HUES64 (cell line): ENCODE measurements around the gene DYNC1H1. TPM values are rescaled to one million over a fixed set of nuclear protein-coding genes. Genes with fewer than 3 reads are reported as not detected.

ENCODE experiments used
- H3K27ac ChIP-seq: 2 replicates; pipeline ENCODE4 v1.7.0; 2013; ENCODE audit warnings: low read depth, low read length, inconsistent platforms
- H3K27me3 ChIP-seq: 2 replicates; pipeline ENCODE4 v1.6.1; 2013; ENCODE audit warnings: mild to moderate bottlenecking, low read length; ENCODE audit not compliant: insufficient read depth
- H3K36me3 ChIP-seq: 2 replicates; pipeline ENCODE4 v1.6.1; 2013; ENCODE audit warnings: mild to moderate bottlenecking, low read length; ENCODE audit not compliant: insufficient read depth
- H3K4me1 ChIP-seq: 2 replicates; pipeline ENCODE4 v1.6.1; 2013; ENCODE audit warnings: mild to moderate bottlenecking, low read length, moderate library complexity; ENCODE audit not compliant: insufficient read depth
- H3K4me3 ChIP-seq: 2 replicates; pipeline ENCODE4 v1.5.1; 2013; ENCODE audit warnings: mild to moderate bottlenecking, low read length, moderate library complexity
- H3K9ac ChIP-seq: 2 replicates; pipeline ENCODE4 v1.6.1; 2013; ENCODE audit warnings: mild to moderate bottlenecking, low read depth, low read length
- H3K9me3 ChIP-seq: 2 replicates; pipeline ENCODE4 v1.6.1; 2013; ENCODE audit warnings: low read depth, low read length; ENCODE audit not compliant: insufficient read depth
- WGBS: fragments of 150-250, 120-280 bp; methylation state at CpG from one replicate; pipeline ENCODE4 v1.1.7; 2013; ENCODE audit warnings: missing lambda C conversion rate; 5-methylcytosine and 5-hydroxymethylcytosine counted together
- polyA plus RNA-seq, 2 experiments: library from polyadenylated mRNA; stranded (reverse); fragments of 50-300 nt; gene quantifications; one replicate each; pipeline ENCODE4 v1.2.3, GENCODE V29; 2013

Gene DYNC1H1
- 143 TPM for polyA plus RNA-seq (2013, experiment 1 of 2)
- 146 TPM for polyA plus RNA-seq (2013, experiment 2 of 2)

DNA sequence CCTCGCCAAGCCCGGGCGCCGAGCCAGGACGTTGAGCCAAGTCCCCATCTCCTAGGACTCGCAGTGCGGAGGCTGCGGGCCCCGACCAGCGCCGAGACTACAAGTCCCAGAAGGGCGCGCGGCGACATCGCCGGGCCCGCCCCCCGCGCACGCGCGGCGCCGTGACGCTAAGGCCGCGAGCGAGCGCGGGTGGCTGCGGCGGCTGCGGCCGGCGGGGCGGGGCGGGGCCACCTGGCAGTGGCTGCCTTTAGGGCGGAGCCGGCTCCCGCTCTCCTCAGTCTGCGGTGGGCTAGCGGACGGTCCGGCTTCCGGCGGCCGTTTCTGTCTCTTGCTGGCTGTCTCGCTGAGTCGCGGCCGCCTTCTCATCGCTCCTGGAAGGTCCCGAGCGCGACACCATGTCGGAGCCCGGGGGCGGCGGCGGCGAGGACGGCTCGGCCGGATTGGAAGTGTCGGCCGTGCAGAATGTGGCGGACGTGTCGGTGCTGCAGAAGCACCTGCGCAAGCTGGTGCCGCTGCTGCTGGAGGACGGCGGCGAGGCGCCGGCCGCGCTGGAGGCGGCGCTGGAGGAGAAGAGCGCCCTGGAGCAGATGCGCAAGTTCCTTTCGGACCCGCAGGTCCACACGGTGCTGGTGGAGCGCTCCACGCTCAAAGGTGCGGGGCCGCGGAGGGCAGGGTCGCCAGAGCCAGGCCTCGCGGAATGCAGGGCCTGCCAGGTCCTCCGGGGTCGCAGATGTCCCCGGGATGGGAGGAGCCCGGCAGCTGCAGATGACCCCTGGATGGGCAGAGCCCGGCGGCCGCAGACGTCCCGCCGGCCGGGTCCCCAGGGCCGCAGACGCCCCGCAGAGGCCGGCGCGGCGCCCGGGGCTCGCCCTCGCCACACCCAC is at the start of gene DYNC1H1:
DYNC1H1 (plus strand) TSS at position 277 of the 884 bp plus-strand sequence; CDS start at position 396, 119 bp downstream.
- peaks cover 4% of the 10 kb centered on the region for H3K36me3 ChIP-seq
- peaks cover 23% of the 10 kb centered on the region for H3K4me1 ChIP-seq
- H3K9ac ChIP-seq: peak within 1 kb of the TSS; percentile 94
- H3K27ac ChIP-seq: peak within 1 kb of the TSS; percentile 73
- no peaks in the 10 kb centered on the region for H3K9me3 ChIP-seq
- peaks cover 20% of the 10 kb centered on the region for H3K27me3 ChIP-seq
- WGBS: under 1% methylated on average over 115 of the region's 115 CpGs
- peak within 1 kb of the TSS; percentile 99 for H3K4me3 ChIP-seq

DNA sequence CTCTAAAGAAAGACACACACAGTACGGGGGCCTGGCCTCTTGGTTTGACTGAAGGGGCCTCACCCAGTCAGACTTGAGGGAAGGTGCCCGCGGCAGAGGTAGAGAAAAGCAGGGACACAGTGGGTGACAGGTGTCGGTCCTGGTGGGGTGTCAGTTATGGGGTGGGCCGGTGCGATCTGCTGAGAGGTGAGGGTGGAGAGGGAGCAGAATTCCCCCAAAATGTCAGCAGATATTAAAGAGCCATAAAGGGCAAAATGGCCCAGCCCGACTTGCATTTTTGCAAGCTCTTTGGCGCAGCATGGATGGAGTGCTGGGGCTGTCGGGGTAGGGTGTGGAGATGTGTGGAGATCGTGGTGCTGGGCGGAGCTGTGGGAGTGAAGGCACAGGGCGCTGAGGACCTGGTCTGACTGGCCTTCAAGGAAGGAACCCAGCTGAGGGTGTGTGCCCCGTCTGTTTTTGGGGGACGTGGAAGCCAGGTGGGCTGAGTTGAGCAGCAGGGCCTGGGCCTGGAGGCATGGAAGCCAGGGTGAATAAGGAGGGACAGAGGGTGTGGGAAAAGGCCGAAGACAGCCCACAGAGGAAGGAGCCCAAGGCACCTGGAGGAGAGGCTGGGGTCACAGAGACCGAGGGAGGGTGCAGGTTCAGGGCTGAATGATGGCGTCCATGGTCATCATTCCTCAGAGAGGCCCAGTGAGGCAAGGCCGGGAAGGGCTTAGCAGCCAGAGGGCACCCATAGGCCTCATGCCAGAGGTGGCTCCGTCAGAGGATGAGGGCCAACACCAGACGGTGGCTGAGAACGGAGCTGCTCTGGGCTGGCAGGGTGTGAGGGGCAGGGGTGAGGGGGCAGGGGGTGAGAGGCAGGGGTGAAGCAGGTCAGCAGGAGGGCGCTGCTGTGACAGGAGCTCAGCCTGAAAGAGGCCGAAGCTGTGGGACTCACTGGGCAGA is 48.2 kb upstream of the DYNC1H1 start:
- H3K27ac ChIP-seq: no peak overlapping the region
- H3K9me3 ChIP-seq: no peaks in the 10 kb centered on the region
- H3K4me1 ChIP-seq: peaks cover 29% of the 10 kb centered on the region
- no peak overlapping the region for H3K9ac ChIP-seq
- H3K36me3 ChIP-seq: peaks cover 28% of the 10 kb centered on the region
- WGBS: 89% methylated on average over 23 of the region's 23 CpGs
- no peaks in the 10 kb centered on the region for H3K27me3 ChIP-seq
- no peak overlapping the region for H3K4me3 ChIP-seq

DNA sequence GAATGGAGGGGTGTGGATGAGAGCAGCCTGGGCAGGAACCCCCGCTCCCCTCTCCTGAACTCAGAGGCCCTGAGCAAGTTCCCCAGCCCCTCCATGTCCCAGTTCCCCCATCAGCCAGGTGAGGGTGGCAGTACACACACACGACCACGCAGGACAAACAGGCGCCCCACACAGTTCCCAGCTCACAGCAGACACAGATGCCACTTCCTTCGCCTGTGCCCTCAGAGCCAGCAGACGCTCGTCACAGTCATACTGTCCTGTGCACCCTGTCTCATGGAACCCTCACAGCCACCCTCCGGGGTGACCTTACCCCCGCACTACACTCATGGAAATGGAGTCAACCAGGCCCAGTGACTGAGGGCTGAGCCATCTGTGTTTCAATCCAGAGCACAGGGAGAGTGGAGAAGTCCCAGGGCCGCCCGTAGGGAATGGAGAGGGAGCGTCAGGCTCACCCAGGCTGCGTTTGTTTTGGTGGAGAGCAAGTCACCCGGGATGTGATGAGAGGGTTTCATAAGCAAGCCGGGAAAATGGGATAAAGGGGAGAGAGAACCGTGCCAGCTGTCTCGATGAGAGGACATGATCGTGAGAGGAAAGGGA is 47.5 kb upstream of the DYNC1H1 start:
- peaks cover 29% of the 10 kb centered on the region for H3K4me1 ChIP-seq
- H3K27me3 ChIP-seq: no peaks in the 10 kb centered on the region
- H3K36me3 ChIP-seq: peaks cover 30% of the 10 kb centered on the region
- 78% methylated on average over 18 of the region's 18 CpGs for WGBS
- no peaks in the 10 kb centered on the region for H3K9me3 ChIP-seq
- no peak overlapping the region for H3K4me3 ChIP-seq
- H3K27ac ChIP-seq: peak overlapping the region; percentile 9; the same call in 1 of the 2 replicates
- 0 out of 2 replicates have a peak overlapping the region, but pooled peaks have one; percentile 7 for H3K9ac ChIP-seq

DNA sequence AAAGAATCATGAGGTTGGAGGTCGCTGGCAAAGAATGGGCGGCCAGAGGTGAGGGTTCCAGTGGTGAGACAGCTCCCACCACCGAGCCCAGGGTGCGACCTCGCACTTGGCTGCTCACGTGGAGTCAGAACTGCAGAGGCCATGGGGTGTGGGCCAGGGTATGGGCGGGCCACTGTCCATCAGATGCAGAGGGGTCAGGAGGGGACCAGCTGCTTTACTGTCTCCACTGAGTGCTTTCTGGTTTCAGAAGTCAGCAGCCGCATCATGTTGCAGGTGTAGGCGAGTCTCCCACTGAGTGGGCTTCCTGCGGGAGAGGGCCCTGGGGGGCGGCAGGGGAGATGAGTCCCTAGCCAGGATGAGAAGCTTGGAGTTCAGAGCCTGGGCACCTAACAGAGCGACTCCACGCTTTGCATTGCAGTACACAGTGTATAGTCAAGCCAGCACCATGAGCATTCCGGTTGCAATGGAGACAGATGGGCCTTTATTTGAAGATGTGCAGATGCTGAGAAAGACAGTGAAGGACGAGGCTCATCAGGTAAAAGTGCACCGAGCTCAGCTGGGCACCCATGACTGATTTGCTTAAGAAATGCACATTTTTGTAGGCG is 46.9 kb upstream of the DYNC1H1 start:
- Histone ChIP-seq H3K4me3 (peak overlapping the region; percentile 40), H3K36me3 (peaks cover 25% of the 10 kb centered on the region), H3K27ac (peak overlapping the region; percentile 71), H3K9ac (peak overlapping the region; percentile 7; the same call in 1 of the 2 replicates), H3K4me1 (peaks cover 29% of the 10 kb centered on the region), H3K27me3 (no peaks in the 10 kb centered on the region), H3K9me3 (no peaks in the 10 kb centered on the region)
- WGBS: 29% methylated on average over 17 of the region's 17 CpGs

DNA sequence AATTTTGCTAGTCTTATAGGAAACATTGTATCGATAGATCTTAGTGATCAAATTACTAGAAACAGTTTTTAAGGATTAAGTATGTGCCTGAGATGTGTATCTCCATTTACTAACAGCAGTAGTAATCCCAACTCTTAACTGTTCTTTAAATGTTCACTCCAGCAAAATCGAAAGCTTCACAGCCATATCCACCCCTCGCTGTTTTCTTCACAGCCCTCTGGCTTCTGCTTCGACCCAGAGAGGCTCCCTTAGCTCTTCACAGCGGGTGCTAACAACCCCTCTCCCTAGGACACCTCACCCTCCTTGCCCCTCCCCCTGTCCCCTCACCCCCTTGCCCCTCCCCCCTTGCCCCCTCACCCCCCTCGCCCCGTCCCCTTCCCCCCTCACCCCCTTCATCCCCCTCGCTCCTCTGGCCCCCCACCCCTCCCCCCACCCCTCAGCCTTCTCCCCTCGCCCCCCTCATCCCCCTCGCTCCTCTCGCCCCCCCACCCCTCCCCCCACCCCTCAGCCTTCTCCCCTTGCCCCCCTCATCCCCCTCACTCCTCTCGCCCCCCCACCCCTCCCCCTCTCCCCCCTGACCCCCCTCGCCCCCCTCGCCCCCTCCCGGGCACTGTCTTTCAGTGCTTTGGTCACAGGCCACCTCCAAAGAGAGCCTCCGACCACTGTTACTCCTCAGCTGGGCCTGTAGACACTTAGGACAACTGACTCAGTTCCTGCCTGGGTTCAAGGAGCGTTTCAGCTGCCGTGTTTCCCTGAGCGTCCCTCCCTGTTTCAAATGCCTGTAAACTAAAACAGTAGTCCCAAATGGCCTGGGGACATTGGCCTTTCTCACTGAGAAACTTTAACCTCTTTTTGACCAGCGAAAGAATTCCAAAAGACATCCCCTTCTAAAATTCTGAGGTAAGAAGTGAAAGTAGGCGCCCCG is 46.0 kb upstream of the DYNC1H1 start:
- H3K9me3 ChIP-seq: no peaks in the 10 kb centered on the region
- peak overlapping the region; percentile 92 for H3K27ac ChIP-seq
- WGBS: 10% methylated on average over 14 of the region's 22 CpGs
- peaks cover 18% of the 10 kb centered on the region for H3K36me3 ChIP-seq
- peaks cover 29% of the 10 kb centered on the region for H3K4me1 ChIP-seq
- H3K4me3 ChIP-seq: peak overlapping the region; percentile 40
- peak overlapping the region; percentile 53 for H3K9ac ChIP-seq
- H3K27me3 ChIP-seq: no peaks in the 10 kb centered on the region

DNA sequence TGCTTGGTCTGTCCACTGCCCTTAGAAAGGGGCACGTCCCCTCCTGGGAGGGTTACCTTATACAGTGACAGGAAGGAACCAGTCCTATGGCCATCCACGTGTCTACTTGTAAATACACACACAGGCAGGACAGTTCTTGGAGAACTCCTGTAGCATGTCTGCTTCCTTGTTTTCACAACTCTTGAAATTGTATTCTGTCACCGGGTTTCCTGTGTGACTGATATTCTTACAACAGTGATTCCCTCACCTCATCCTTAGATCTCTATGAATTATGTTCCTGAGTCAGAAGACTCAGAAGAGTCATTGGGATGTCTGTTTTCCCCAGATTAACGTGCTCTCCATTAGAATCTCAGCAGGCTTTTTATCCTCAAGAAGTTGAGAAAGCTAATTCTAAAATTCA is 44.1 kb upstream of the DYNC1H1 start:
- peaks cover 8% of the 10 kb centered on the region; the same call in 1 of the 2 replicates for H3K36me3 ChIP-seq
- WGBS: 82% methylated on average over 4 of the region's 4 CpGs
- no peaks in the 10 kb centered on the region for H3K27me3 ChIP-seq
- H3K4me3 ChIP-seq: no peak overlapping the region
- no peak overlapping the region for H3K9ac ChIP-seq
- no peaks in the 10 kb centered on the region for H3K9me3 ChIP-seq
- H3K4me1 ChIP-seq: peaks cover 29% of the 10 kb centered on the region
- no peak overlapping the region for H3K27ac ChIP-seq

DNA sequence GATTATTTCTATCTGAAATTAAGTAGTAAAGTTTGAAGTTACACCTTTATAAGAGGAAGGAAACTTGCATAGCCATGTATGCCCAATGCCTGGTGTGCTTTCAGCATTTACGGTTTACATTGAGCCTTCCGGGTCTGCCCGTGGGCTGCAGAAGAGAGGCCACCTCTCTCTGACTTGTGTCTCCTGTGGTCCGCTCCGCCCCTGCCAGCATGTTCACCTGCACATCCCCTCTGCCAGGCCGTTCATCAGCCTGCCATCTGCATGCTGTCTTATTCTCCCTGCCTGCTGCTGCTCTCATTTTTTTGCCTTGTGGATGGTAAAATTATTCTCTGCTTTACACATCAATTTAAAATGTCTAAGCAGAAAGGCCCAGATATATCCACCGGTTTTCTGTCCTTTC is 41.5 kb upstream of the DYNC1H1 start:
- H3K27me3 ChIP-seq: no peaks in the 10 kb centered on the region
- H3K4me1 ChIP-seq: peaks cover 14% of the 10 kb centered on the region
- no peak overlapping the region for H3K9ac ChIP-seq
- H3K4me3 ChIP-seq: no peak overlapping the region
- WGBS: 83% methylated on average over 7 of the region's 7 CpGs
- H3K36me3 ChIP-seq: peaks cover 8% of the 10 kb centered on the region; the same call in 1 of the 2 replicates
- no peak overlapping the region for H3K27ac ChIP-seq
- no peaks in the 10 kb centered on the region for H3K9me3 ChIP-seq

DNA sequence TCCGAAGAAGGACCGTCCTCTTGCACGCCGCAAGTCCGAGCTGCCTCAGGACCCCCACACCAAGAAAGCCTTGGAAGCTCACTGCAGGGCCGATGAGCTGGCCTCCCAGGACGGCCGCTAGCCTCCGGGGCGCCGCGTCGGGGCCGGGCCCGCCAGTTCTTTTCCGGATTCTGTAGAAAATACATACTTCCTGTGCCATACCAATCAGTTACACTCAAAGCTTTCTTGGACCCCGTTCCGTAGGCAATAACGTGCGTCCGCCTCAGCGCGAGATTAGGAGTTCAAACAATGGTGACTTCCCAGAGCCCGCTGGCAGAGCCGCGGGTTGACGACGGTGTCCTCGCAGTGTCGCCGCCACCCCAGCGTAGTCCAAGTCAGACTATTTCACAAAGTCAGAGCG is 39.2 kb upstream of the DYNC1H1 start:
- WGBS: 97% methylated on average over 33 of the region's 33 CpGs
- Histone ChIP-seq H3K4me3 (no peak overlapping the region), H3K4me1 (no peaks in the 10 kb centered on the region), H3K9me3 (no peaks in the 10 kb centered on the region), H3K27me3 (no peaks in the 10 kb centered on the region), H3K9ac (no peak overlapping the region), H3K36me3 (peaks cover 8% of the 10 kb centered on the region; the same call in 1 of the 2 replicates), H3K27ac (no peak overlapping the region)

DNA sequence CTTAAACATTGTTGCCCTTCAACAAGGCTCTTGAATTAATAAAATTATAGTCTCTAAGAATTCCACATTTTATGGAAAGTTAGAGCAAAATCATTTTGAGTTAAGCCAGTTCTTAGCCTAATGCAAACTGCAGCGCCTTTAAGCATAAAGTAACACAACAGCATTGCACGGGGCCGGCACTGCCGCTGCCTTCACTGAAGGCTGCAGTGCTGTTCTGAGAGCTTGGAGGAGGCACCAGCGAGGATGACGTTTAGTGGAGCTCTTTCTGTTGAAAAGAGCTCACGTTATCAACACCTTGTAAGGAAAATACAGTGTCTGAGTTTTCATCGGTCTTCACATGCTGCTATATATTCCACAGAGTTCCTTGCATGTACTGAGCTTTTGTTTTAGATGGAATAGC is 38.3 kb upstream of the DYNC1H1 start:
- no peaks in the 10 kb centered on the region for H3K4me1 ChIP-seq
- H3K9ac ChIP-seq: no peak overlapping the region
- H3K27me3 ChIP-seq: no peaks in the 10 kb centered on the region
- H3K27ac ChIP-seq: no peak overlapping the region
- peaks cover 5% of the 10 kb centered on the region; the same call in 1 of the 2 replicates for H3K36me3 ChIP-seq
- 91% methylated on average over 8 of the region's 8 CpGs for WGBS
- H3K4me3 ChIP-seq: no peak overlapping the region
- no peaks in the 10 kb centered on the region for H3K9me3 ChIP-seq
